RPMI7951 (cell line): Measurements from ENCODE around the gene FAM83F. TPM values are rescaled to one million over a fixed set of nuclear protein-coding genes. Genes with fewer than 3 reads are reported as not detected.
"Not testable (repeated sequence)": the region's sequence is repeated elsewhere in the genome, so short reads cannot be mapped to it uniquely, and the experiment has no call there.

Experiments
- DNase-seq: peaks from one replicate; pipeline ENCODE4 v3.0.0-alpha.2; 2012; ENCODE audit warnings: low read depth
- total RNA-seq: library from RNA; depleted of rRNA; stranded (reverse); fragments of >200 nt; shearing (Covaris generic); gene quantifications from 2 replicates; pipeline ENCODE4 v1.2.3, GENCODE V29; 2014

FAM83F gene
- total RNA-seq, 1 experiment from 2014 or later = not detected

DNA sequence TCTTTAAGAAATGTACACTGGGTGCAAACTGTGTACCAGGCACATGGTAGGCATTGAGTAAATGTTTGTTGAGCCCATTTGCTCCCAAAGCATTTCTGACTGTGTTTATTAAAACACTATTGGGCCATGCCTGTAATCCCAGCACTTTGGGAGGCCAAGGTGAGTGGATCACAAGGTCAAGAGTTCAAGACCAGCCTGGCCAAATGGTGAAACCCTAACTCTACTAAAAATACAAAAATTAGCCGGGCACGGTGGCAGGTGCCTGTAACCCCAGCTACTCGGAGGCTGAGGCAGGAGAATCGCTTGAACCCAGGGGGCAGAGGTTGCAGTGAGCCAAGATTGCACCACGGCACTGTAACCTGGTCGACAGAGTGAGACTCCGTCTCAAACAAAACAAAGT lies 1.9 kb upstream of the FAM83F start:
- not testable (repeated sequence) for DNase-seq

DNA sequence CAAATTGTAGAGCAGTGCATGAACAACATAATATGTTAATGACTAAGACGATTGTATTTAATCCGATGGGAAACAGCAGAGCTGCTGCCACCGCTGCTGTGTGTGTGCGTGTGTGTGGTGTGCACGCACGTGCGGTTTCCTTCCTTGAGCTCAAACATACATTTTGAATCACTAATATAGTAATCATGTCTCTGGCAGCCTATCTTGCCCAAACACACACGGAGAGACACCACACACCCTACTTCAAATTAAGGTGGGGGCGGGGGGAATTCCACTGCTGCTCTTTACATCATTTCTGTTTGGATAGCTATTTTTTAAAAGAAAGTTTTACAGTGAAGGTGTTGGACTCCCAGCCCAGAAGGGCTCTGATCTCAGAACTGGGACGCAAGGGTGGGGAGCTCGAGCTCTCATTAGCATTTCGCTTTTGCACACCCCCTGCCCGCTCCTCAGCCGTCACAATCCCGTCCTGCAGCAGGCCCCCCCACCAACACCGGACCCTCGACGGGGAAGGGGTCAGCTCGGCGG lies 651 bp upstream of the FAM83F start:
- DNase-seq = no peak

DNA sequence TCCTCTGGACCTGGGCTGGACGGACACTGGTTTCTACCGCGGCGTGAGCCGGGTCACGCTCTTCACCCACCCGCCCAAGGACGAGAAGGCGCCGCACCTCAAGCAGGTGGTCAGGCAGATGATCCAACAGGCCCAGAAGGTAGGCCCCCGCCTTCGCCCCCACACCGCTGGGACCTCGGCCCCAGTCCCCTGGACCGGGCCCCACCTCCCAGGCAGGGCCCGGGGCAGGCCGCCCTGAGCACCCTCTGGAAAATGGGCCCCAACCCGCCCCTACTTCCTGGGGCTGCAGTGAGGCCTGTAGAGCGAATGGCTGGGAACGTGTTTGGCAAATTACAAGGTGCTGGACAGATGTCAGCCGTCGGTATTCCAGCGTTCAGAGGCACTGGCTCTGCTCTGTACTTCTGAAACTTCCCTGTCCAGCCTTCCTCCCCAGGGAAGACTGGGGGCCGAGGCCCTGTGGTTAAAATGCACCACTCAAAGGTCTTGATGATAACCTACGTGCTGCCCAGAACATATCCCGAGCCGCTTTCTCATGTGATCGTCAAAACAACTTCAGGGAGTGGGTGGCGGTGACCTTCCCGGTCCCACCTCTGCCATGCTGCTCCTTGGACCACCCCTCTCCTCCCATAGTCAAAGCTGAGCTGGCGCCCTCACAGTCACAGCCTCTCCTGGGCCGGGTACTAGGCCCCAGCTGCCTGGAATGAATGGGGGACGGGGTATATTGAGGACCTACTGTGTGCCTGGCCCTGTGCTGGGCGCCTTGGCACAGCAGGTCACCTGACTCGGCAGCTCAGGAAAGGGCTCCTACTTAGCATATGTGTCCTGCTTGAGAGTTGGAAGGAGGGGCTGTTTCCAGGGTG lies 869 bp downstream of the FAM83F start:
- no peak for DNase-seq

DNA sequence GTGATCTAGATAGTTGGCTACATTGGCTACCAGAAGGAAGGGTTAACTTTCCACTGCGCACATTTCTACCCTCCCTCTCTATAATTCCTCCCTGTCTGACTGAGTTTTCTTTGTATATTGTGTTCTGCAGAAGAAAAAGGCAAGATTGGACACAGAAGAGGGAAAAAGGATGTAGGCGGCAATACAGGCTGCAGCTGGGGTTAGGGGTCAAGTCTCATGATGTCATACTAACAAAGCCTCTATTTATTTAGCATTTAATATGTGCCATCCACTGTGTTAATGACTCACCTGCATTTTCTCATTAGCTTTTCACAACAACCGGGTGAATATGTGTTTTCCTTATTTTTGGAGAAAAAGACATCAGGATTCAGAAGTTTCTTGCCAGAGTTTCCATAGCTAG lies 2.0 kb downstream of the FAM83F start:
- no peak for DNase-seq

DNA sequence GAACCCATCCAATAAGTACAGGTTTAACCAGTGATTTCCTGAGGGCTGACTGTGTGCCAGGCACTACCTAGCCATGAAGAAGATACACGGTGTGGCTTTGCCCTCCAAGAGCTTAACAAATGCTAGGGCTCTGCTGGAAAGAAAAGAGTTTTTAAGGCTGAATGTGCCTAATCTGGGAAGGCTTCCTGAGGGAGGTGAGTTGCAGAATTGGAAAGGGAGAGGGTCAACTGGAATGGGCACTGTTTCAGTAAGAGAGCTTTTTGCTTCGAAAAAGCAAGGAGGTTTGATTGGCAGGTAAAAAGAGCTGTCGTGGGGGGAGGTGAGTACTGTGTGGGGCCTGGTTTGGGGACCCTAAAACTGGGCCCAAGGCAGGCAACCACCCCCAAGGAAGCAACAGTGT lies 2.7 kb downstream of the FAM83F start:
- no peak for DNase-seq

DNA sequence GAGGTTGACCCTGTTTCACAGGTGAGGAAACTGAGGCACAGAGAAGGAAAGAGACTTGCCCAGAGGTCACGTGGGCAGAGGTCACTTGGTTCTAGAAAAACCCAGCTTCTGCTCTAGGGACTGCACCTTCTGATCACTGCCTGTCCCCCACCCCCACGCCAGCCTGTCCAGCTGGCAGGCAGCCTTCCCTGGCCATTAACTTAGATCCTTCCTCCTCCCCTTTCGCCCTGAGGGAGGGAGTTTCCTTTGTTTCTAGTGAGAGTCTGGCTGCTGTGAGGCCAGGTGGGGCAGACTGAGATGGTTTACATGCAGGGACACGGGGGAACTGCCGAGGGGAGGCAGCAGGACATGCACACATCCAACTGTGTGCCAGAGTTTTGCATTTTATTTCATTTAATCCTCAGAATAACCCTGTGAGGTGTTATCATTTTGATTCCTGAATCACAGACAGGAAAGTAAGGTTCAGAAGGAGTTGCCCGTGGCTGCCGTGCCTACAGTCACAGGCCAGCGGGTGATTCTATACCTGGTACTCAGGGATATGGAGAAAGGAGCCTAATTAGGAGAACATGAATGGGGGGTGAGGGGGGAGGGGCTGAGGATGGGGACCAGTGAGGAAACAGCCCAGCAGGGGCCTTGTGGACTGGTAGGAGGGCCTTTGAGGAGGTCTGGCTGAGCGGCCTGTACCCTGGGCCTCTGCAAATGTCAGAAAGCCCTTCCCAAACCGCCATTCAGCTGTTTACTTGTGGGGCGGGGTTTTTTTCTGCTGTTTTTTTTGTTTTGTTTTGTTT lies 3.4 kb downstream of the FAM83F start:
- DNase-seq = peak; percentile 90

DNA sequence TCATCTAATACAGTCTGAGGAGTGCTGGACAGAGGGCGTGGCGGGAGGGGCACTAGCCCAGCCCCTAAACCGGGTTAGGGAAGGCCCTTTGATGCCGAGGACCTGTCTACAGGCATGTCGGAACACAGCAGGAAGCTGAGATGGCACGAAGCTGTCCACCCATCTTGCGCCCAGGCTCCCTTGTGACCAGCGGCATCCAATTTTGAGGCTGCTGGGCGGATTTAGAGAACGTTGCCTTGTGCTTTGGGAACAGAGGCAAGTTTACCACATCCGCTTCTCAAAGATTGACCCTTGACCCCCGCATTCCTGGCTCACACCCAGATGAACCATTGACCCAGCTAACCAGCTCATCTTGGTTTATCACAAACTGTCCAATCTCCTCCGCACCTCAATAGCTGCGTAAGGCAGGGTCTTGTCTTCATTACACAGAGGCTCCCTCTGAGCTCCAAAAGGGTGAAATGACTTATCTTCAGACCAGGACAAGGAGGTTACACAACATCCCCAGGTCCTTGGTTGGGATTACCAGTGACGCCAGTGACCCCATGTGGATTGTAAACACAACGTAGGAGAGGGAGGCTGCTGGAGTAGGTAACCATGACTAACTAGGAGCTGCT lies 4.5 kb downstream of the FAM83F start:
- peak; percentile 96 for DNase-seq

DNA sequence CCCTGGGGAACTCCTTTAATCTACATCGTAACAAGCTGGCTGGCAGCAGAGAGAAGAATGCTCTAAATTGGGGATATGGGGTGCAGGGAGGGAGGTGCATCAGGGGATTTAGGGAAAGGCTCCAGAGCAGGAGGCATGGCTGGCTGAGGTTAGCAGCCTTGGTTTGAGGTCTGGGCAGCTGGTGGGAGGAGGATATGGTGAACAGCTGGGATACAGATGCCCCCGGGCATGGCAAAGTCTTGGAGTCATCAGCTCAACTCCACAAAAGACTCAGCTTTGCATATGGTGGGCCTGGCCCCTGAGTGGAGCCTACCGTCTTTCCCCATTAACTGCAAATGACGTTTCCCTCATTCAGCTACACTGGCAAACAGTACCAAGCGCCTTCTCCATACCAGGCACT lies 5.4 kb downstream of the FAM83F start:
- peak; percentile 94 for DNase-seq

DNA sequence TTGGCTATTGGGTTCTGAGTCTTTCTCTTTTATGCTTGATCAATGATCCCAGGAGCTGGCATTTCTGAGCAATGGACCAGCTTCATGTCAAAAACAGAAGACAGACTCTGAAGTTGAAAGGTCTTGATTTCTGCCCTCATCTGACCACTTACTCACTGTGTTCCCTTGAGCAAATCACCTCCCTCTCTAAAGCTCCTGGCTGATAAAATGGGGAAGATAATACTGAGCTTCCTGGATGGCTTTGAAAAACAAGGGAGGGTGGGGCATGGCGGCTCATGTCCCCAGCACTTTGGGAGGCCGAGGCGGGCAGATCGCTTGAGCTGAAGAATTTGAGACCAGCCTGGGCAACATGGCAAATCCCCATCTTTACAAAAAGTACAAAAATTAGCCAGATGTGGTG lies 6.4 kb downstream of the FAM83F start:
- DNase-seq = no peak

DNA sequence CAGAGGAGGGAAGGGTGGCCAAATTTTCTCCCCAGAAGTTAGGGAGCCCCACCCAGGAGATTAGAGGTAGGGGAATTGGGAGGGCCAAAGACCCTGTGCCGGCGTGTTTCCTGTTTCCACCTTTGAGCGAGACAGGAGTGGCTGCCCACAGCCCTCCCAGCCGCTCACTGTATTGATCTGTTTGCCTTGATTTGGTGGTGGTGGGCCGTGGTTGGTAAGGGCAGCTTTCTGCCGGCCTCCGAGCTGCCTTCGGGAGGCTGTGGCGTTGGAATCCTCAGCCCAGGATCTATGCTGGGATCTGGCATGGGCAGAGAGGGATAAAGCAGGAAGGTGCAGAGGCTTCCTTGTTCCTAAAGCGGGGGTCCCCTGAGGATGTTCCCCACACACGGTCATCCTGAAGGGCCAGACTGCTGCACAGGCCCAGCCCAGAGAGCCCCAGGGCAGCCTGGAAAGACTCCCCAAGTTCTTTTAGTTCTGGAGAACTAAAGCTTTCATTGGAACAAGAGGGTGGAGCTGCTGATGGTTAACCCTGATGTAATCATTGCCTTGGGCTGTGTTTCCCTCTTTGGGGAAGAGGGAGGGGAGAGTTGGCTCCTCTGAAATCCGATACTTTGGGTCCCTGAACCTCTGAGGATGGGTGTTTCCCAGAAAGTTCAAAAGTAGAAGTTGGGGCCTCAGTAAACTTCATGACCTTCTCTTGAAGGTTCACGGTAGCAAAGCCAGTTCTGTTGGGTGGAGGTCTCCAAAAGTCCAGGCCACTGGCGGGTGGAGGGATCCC lies 7.2 kb downstream of the FAM83F start:
- peak; percentile 74 for DNase-seq

DNA sequence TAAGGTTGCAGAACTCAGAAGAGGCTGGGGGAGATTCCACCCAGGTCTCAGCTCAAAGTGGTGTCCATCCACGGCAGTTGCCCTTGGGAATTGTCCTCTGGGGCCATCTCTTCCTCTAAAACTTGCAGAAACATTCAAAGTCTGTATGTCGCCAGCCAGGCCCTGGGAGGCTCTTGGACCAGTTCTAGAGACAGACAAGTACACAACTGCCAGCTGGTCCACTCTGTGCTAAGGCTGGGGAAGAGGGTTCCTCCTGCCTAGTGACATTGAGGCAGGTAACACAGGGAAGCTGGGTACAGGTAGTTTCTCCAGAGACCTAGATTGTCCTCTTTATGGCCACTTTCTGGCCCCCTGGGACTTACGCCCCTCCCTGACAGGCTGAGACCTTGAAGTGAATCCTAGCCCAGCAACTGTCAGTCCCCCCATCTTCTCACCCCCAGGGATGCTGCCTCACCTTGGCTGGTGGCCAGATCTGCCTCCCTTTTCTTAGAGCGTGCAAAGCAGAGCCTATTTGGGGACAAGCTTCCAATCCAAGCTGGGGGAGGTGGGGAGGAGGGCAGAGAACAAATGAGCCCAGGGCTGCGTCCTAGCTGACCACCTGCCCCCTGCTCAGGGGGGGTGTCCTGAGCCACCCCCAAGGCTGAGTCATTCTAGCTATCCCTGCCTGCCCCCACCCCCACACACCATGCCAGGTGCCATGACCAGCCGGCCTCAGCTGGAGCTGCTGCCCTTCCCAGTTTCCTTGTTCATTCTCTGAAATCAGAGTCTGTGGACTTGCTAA lies 8.4 kb downstream of the FAM83F start:
- no peak for DNase-seq

DNA sequence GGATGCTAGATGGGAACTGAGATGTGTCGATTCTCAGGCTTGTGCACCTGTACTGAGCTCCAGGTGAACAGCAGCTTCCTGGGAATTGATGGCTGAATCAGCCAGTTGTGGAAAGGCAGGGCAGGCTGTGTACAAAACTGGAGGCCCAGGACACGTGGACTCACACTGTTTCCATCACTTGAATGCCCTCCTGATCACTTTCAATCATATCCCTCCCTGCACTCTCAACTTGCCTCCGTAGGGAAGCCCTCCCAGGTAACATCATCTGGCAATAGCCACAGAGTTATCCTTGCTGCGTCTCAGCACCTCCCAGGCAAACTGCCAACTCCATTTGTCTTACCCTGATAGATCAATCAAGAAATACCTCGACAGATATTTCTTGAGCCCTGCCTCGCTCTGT lies 10.1 kb downstream of the FAM83F start:
- DNase-seq = no peak

DNA sequence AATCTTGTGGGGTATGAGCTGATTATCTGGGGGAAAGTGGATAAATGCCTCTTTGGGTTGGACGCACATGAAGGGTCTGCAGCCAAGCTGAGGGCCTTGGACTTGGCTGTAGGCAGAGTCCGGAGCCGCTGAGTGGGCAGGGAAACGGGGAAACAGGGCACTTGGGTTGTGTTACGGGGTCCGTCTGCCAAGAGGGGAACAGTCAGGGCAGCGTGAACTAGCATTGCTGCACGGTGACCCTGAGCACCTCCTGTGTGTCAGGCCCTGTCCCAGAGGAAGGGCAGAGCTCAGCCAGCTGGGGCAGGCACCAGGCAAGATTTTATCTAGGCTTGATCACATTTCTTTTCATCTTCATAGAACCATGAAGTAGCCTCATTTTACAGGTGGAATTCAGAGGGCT lies 11.9 kb downstream of the FAM83F start:
- DNase-seq = no peak

DNA sequence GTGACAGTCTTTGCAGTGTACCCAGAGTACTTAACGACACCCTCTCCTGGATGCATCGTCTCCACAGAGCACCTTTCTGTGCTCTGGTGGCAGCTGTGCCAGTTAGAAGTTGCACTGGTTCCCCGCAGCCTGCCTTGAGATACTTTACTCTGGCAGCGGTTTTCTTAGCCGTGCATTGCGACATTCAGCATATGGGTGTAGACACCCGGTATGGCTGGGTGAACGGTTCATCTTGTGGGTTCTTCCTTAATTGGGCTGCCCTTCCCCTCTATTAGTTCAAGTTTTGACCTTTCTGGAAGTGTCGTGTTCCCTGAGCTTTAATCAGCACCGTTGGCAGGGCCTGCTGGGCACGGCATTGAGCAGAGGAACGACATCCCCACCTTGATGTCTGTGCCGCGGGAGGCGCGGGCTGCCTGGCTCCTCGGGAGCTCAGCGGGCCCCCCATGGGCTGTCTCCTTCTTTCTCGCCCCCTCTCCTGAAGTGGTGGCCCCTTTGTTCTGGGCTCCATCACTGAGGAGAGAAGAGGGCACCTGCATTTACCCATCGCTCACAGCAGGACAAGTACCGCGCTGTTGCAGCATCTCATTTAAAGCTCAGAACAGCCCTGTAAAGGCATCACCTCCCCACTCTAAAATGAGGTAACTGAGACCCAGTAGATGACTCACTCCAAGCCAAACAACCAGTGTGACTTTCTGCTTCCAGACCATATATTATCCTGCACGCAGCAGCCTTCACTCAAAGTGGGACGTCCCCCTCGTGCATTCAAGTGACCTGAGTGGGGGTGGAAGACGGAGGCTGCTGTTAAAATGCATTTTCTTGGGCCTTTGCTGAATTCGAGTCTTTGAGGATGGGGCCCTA lies 13.3 kb downstream of the FAM83F start:
- peak; percentile 53 for DNase-seq

DNA sequence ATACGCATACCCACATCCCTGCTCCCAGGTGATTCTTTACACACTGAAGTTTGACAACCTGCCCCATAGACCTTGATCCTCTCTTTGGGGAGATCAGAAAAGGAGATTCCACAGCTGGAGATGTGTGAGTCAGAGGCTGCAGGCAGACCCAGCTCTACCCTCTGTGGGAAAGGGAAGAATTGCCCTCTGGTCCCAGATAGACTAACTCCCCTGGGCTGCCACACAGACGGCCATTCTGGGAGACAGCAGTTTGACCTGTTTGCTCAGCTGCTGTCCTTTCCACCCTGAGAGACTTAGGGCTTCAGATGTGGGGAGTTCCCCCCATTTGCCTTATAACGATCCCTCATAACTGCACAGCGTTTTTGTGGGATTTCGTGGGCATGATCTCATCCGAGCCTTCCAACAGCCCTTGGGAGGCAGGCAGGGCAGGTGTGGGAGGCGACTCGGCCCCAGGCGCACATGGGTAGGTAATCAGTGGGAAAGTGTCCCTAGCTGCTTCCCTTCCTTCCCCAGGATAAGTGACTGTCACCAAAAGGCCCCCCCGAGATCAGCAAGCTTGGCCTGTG lies 14.1 kb downstream of the FAM83F start:
- peak; percentile 77 for DNase-seq

DNA sequence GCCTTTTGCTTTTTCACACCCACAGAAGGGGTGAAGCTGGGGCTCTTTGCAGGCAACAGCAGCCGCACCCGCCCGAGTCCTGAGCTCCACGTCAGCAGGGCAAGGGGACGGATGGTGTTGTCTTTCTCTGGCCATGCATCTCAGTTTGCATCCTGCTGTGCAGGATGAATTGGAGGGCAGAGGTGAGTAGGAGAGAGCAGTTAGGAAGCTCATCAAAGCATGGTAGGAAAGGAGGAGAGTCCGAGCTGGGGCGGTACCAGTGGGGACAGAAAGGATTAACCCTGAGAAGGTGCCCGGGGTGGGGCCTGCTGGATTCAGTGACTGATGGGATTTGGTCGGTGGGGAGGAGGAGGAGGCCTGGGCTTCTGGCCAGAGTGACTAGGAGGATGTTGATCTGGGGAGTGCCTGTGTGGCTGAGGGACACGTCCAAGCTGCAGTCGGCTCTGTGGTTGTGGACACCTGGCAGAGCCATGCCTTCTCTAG lies 14.6 kb downstream of the FAM83F start:
- peak; percentile 72 for DNase-seq

DNA sequence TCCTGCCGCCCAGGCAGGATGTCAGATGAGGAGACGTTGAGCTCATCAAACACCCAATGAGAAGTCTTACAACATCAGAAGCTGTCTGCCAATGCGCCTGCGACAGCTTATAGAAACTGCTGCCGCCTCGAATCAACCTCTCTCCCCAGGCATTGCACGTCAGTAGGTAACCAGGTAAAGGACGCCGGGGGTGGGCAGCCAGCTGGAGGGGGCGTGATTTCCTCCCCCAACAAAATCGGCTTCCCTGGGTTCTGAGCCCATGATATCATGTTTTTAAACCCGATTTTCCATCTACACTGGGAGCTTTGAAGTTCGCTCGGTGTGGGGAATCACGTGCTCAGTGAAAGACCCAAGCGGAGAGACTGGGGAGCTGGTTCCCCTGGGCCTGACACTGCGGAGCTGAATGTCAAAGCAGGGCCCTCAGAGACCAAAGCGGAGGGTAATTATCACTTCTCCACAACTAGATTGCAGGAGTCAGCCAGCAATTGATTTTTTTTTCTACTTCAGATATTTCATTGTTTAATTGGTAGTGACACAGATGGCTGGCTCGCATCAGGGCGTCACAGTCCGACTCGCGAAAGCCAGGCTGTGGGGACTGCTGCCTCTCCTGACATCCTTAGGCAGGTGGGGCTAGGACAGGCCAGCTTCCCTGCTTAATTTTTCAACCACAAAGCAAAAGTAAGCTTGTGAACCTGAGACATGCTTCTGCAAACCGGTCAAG lies 15.4 kb downstream of the FAM83F start:
- DNase-seq = no peak

DNA sequence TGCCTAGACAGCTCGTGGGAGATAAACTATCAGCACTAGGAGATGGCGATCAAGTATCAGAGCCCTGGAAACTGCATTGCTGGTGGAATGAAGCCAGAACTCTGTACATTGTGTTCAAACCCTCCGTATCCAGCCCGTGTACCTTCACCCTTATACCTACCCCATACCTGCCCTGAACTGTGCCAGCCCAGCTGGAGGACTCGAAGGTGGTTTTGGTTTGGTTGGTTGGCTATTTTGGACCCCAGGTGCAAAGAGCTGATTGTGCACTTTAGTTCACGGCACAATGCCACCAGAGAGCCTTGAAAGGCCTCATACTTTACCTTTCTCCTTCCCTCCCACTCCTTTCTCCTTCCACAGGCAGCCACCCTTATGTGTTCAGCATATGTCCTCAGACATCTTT lies 16.0 kb downstream of the FAM83F start:
- no peak for DNase-seq
